ENCODE measurements around the gene TENM3.
A peak's percentile ranks its signal among the peaks of the same experiment; 100 is the strongest.

The TENM3 gene

GRCh38 chr4:182582245-182582644 lies 339.0 kb downstream of the TENM3 start:
- DNase-seq = no peak

DNA sequence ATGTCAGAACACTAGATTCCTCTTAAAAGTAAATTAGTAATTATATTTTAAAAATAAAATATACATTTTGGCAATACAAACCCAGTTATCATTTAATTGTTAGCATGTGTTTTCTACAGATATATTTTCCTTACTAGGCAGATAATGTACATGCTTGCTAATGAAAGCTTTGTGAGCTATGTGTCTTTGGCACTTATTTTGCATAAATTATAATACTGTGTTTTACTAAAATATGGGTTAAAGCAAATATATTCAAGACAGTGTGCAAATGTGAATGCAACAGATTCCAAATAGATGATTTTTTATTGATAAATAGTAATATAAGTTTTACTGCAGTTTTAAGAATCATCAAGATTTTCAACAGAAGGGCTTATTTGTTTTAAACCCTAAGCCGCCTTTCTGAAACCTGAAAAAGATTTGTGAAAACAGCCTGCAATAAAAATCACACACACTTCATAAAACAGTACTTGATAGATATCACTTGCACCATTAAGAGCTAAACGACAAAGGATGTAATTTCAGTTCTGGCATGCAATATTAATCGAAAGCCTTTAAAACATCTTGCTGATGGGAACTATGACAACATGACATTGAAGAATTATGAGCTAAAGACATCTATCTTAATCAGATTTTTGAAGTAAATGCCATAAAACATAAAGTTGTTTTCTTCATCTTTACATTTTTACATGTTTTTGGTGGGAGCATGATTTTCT lies 340.7 kb downstream of the TENM3 start:
- no peak for DNase-seq

GRCh38 chr4:182585321-182585720 lies 342.1 kb downstream of the TENM3 start:
- no peak for DNase-seq

- no peak for DNase-seq
Measured at GRCh38 chr4:182589100-182589499, 345.9 kb downstream of the TENM3 start.

DNA sequence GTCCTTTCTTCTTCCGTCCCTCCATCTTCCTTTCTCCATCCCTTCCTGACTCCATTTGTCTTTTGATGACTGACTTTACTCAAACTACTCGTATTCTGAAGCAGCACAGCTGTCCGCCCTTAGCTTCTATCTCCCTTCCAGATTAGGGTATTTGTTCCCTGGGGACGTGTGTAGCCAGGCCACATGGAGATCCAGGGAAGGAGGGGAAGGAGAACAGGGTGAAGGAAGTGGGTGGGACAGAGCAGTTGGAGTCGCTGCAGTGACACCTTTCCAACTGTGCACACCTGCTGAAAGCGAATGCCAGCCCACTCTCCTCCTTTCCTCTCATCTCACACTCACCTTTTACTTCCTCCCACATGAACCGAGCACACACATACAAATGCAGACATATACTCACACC lies 350.2 kb downstream of the TENM3 start:
- no peak for DNase-seq

- DNase-seq = no peak
Measured at GRCh38 chr4:182593864-182594263, 350.7 kb downstream of the TENM3 start.

- no peak for DNase-seq
Measured at GRCh38 chr4:182600093-182600492, 356.9 kb downstream of the TENM3 start.

GRCh38 chr4:182600856-182601255 lies 357.7 kb downstream of the TENM3 start:
- no peak for DNase-seq

DNA sequence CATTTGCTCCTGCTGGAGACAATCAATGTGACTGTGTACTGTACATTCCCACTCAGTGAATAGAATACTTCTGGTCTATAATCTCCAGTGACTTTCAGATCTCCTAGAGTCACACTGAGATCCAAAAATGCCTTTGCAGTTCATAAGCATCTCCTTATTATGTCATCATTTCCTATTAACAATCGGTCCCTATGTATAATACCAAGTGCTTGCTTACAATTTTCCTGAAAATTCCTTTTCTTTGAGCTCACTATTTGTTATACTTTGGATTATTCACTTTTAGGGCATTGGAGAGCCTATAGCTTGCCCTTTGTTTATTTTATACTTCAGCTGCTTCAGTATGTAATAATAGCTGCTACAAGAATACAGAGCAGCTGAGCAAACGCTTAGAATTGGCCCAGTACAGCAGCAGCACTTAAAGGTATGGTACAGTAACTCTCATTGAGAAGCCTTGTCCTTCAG lies 361.0 kb downstream of the TENM3 start:
- DNase-seq = peak; percentile 44

- no peak for DNase-seq
Measured at GRCh38 chr4:182604953-182605352, 361.8 kb downstream of the TENM3 start.

GRCh38 chr4:182608525-182608924 lies 365.3 kb downstream of the TENM3 start:
- no peak for DNase-seq

GRCh38 chr4:182616476-182616875 lies 373.3 kb downstream of the TENM3 start:
- no peak for DNase-seq

DNA sequence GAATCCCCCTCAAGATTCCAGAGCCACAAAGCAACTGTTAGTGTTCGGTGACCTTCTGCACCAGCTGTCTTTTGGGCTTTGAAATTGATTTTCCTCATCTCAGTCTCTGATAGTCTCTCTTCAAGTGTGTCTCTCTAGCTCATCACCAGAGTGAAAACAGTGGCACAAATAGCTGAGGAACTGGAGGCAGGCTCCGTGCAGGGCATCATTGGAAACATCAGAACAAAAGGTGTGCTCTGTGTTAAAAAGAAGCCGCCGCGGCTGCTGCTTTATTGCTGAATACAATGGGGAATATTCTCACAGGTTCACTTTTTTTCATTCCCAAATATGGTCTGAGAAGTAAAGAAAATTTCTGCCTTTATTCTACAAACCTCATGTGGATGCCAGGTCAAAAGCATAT lies 376.5 kb downstream of the TENM3 start:
- no peak for DNase-seq

- no peak for DNase-seq
Measured at GRCh38 chr4:182620111-182620980, 377.1 kb downstream of the TENM3 start.

DNA sequence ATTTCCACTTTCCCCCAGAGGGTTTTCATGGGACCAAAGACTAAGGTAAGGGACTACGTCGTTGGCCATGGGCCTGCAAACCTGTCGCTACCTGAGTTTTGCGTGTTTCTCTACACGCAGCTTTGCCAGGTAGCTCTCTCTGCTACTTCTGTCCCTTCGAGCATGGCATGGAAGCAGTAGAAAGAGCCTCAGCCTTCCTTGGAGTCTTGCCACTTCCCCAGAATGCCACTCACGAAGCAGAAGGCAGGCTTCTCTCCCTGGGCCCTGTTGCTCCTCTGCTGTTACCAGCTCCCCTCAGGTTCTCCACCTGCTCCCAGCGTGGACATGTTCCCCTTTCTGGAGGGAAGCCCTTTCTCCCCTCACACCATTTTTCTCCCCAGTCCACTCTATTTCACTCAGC lies 381.1 kb downstream of the TENM3 start:
- DNase-seq = no peak

- no peak for DNase-seq
Measured at GRCh38 chr4:182625193-182625592, 382.0 kb downstream of the TENM3 start.

DNA sequence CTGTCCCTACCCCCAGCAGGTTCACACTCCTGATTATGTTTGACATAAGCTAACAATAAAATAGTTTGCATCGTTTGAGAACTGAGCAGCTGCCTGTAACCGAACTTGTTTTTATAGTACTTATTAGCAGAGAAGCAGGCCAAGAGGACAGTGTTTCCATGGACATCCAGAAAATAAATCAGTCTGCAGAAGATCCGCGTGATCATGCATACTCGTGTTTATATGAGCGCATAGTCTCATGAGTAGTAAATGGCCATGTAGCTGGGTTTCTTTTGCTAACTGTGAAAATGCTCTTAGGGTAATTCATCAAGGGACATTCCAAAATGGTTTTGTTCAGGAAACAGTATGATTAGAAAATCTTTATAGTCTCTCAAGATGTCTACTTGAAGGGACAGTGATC lies 384.8 kb downstream of the TENM3 start:
- DNase-seq = no peak

DNA sequence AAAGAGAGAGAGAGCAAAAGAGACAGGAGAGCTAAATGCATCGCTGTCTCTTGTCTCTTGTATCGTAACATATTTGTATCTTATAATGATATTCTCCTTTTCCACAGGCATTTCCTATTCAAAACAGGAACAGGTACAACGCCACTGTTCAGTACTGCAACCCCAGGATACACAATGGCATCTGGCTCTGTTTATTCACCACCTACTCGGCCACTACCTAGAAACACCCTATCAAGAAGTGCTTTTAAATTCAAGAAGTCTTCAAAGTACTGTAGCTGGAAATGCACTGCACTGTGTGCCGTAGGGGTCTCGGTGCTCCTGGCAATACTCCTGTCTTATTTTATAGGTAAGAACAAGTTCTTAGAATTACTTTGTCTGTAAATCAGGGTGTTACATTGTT lies 385.3 kb downstream of the TENM3 start:
- DNase-seq = no peak

- no peak for DNase-seq
Measured at GRCh38 chr4:182629096-182629495, 385.9 kb downstream of the TENM3 start.

GRCh38 chr4:182640491-182640890 lies 397.3 kb downstream of the TENM3 start:
- DNase-seq = no peak

DNA sequence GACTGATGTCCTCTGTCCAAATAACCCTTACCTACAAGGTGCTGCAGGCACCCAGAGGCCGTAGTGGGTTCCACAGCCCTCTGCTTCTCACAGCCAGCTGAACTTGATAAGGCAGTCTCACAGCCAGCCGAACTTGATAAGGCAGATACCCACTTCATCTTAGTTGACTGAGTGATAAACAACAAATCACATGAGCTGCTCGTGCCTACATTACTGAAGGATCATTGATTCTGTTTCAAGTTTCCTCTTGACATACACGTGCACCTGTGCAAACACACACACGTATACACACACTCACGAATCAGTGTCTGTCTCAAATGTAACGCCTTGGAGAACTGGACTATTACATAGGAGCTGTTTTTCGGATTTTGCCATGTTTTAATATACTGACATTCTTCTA lies 397.7 kb downstream of the TENM3 start:
- peak; percentile 76 for DNase-seq

DNA sequence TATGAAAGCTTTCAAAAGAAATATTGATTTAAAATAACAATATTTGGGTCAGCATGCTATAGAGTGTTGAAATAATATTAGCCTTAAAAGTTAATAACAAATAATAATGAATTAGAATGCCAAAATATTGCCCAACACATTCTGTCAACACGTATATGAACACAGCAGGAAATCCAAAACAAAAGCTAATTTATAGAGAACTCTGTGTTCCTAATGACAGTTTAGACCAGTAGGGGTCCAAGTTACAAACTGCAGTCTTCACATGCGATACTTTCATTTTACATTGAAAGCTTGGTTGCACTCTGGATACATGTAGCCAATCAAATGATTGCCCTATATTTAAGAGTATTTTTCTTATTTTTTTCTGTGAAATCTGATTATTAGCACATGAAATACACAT lies 399.6 kb downstream of the TENM3 start:
- DNase-seq = no peak

DNA sequence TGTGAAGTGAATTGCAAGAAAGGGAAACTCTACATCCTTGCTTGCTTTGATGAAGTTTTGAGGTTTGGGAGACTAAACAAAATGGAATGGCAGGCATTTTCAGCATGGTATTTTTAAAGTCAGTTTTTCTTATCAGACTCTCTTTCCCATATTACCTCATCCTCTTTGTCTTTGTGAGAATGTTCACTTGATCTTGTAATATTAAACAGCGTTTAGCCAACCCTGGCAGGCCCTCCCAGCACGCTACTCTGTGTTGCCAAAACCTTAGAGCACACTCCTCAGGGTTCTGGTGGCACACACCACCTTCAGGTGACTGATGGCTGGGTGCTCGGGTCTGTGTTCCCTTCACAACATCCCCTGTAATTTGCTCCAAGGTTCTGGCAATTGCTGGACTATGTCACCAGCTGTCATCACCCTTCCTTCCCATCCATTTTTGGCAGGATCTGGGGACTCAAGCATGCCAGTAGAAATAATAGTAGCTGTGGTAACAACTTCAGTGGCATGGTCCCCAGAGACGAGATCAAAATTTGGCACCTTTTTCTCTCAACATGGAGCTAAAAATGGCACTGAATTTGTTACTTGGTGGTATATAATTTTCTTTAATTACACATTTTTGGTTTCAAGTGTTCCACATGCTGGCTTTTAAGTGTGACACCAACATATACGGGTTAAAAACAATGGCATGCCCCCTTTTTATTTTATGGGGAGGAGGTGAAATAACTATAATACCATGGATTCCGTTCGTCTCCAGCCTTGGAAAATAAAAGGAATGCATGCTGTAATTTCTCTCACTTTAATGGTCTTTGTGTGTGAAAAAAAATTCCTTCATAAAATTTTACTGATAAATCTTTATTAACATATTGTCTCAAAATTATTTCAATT lies 400.8 kb downstream of the TENM3 start:
- no peak for DNase-seq
